H1 (cell line): ENCODE results near the gene PRKAR1B. TPM values are rescaled to one million over a fixed set of nuclear protein-coding genes. Genes with fewer than 3 reads are reported as not detected.
A peak's percentile ranks its signal among the peaks of the same experiment; 100 is the strongest.

ENCODE experiments used
- CTCF ChIA-PET: fragments of 300-600 bp; sonication (Branson Sonifier 250); formaldehyde crosslinking; loops from one replicate; lab custom pipeline; 2021; ENCODE audit not compliant: partially characterized antibody; lab: Charles Lee
- POLR2A ChIA-PET: fragments of 300-600 bp; sonication (Branson Sonifier 250); formaldehyde crosslinking; loops from one replicate; lab custom pipeline; 2021; ENCODE audit warnings: inconsistent platforms; ENCODE audit not compliant: partially characterized antibody; lab: Charles Lee
- DNase-seq, 2 experiments: peaks; one replicate each; pipeline versions ENCODE4 v3.0.0 to v3.0.0-alpha.2; 2010 to 2022; ENCODE audit warnings: low spot score in 2 of 2, low read depth in 1 of 2, mixed read lengths in 1 of 2
- FAIRE-seq: peaks from 2 replicates; lab custom pipeline; 2011; peaks lifted over from hg19 to GRCh38; lab: Jason Lieb, UNC
- H2AFZ ChIP-seq: 2 replicates; pipeline ENCODE4 v1.8.1; 2012; ENCODE audit warnings: low read length, inconsistent platforms
- H2AK5ac ChIP-seq: 2 replicates; pipeline ENCODE4 v1.6.1; 2013; ENCODE audit warnings: low read depth, low read length
- H2BK120ac ChIP-seq: replicated peaks from 2 replicates; pipeline ENCODE3; 2013; ENCODE audit warnings: low read depth, low read length, inconsistent platforms
- H2BK12ac ChIP-seq: 2 replicates; pipeline ENCODE4 v1.6.1; 2013; ENCODE audit warnings: low read depth, low read length
- H2BK15ac ChIP-seq: 2 replicates; pipeline ENCODE4 v1.6.1; 2013; ENCODE audit warnings: low read length
- H2BK20ac ChIP-seq: 2 replicates; pipeline ENCODE4 v1.6.1; 2013; ENCODE audit warnings: low read length
- H2BK5ac ChIP-seq: 2 replicates; pipeline ENCODE4 v1.6.1; 2013; ENCODE audit warnings: low read depth, low read length
- H3K14ac ChIP-seq: 2 replicates; pipeline ENCODE4 v1.6.1; 2013; ENCODE audit warnings: inconsistent platforms; ENCODE audit not compliant: insufficient read length
- H3K18ac ChIP-seq: 2 replicates; pipeline ENCODE4 v1.6.1; 2013; ENCODE audit warnings: low read length; ENCODE audit errors: extremely low read depth
- H3K23ac ChIP-seq: 2 replicates; pipeline ENCODE4 v1.6.1; 2013; ENCODE audit warnings: inconsistent platforms; ENCODE audit not compliant: insufficient read length
- H3K23me2 ChIP-seq: 2 replicates; pipeline ENCODE4 v1.6.1; 2013; ENCODE audit warnings: low read depth, low read length
- H3K27ac ChIP-seq: 2 replicates; pipeline ENCODE4 v1.6.1; 2011; ENCODE audit warnings: low read depth, low read length, inconsistent platforms
- H3K27me3 ChIP-seq, 4 experiments: replicated peaks in 1 of 4; 1 replicate in 1 of 4; 2 replicates in 3 of 4; pipeline versions ENCODE4 v1.6.1 to v1.8.1; 2011 to 2013; ENCODE audit warnings: low read length in 3 of 4, mild to moderate bottlenecking in 3 of 4, inconsistent platforms in 2 of 4, mixed read lengths in 2 of 4, moderate library complexity in 1 of 4; ENCODE audit not compliant: control insufficient read depth in 3 of 4, insufficient read depth in 3 of 4; ENCODE audit errors: extremely low read depth in 1 of 4
- H3K36me3 ChIP-seq, 4 experiments: 2 replicates each; pipeline versions ENCODE4 v1.6.1 to v1.8.1; 2011 to 2013; ENCODE audit warnings: mild to moderate bottlenecking in 4 of 4, low read length in 3 of 4, moderate library complexity in 2 of 4, control low read depth in 1 of 4, inconsistent platforms in 1 of 4; ENCODE audit not compliant: insufficient read depth in 4 of 4, control insufficient read depth in 2 of 4
- H3K4ac ChIP-seq: replicated peaks from 2 replicates; pipeline ENCODE3; 2013; ENCODE audit warnings: low read length, low read depth, mixed read lengths, inconsistent platforms; ENCODE audit not compliant: insufficient read length
- H3K4me1 ChIP-seq, 4 experiments: replicated peaks in 1 of 4; 1 replicate in 1 of 4; 2 replicates in 3 of 4; pipeline versions ENCODE4 v1.6.1 to v1.8.1; 2011 to 2013; ENCODE audit warnings: low read length in 3 of 4, inconsistent platforms in 2 of 4, mixed read lengths in 1 of 4; ENCODE audit not compliant: insufficient read depth in 4 of 4, control insufficient read depth in 3 of 4
- H3K4me2 ChIP-seq, 2 experiments: 2 replicates each; pipeline versions ENCODE4 v1.6.1 to v1.8.1; 2011 to 2013; ENCODE audit warnings: low read depth in 2 of 2, low read length in 2 of 2, control low read depth in 1 of 2, inconsistent platforms in 1 of 2, mild to moderate bottlenecking in 1 of 2; ENCODE audit not compliant: insufficient read depth in 1 of 2
- H3K4me3 ChIP-seq, 4 experiments: fragments of 200-600, 300-600 bp in 1 of 4; sonication (generic), shearing (Covaris generic), sonication (Bioruptor Twin) in 1 of 4; 2 replicates each; pipeline versions ENCODE4 v1.5.1 to v1.8.1; 2011 to 2016; ENCODE audit warnings: low read length in 4 of 4, low read depth in 3 of 4, control low read depth in 2 of 4, inconsistent platforms in 2 of 4, mild to moderate bottlenecking in 2 of 4, mixed read lengths in 1 of 4, moderate library complexity in 1 of 4; ENCODE audit not compliant: insufficient read depth in 2 of 4; ENCODE audit errors: extremely low read depth in 1 of 4
- H3K56ac ChIP-seq: replicated peaks from 2 replicates; pipeline ENCODE3; 2013; ENCODE audit warnings: low read depth, mild to moderate bottlenecking, mixed read lengths, low read length, inconsistent platforms; ENCODE audit not compliant: insufficient read length
- H3K79me1 ChIP-seq: 2 replicates; pipeline ENCODE4 v1.6.1; 2013; ENCODE audit warnings: low read depth, low read length, control low read depth
- H3K79me2 ChIP-seq, 2 experiments: 2 replicates each; pipeline versions ENCODE4 v1.6.1 to v1.8.1; 2012 to 2013; ENCODE audit warnings: low read length in 2 of 2, mild to moderate bottlenecking in 2 of 2, inconsistent platforms in 1 of 2; ENCODE audit not compliant: insufficient read depth in 2 of 2, control insufficient read depth in 1 of 2
- H3K9ac ChIP-seq, 4 experiments: replicated peaks in 1 of 4; 1 replicate in 1 of 4; 2 replicates in 3 of 4; pipeline versions ENCODE4 v1.6.1 to v1.8.1; 2011 to 2013; ENCODE audit warnings: low read depth in 3 of 4, low read length in 3 of 4, control low read depth in 2 of 4, mild to moderate bottlenecking in 2 of 4, moderate library complexity in 2 of 4, inconsistent platforms in 1 of 4; ENCODE audit errors: extremely low read depth in 1 of 4
- H3K9me3 ChIP-seq, 2 experiments: 2 replicates each; pipeline versions ENCODE4 v1.6.1 to v1.8.1; 2012 to 2013; ENCODE audit warnings: mild to moderate bottlenecking in 2 of 2, moderate library complexity in 2 of 2, control low read depth in 1 of 2, inconsistent platforms in 1 of 2, low read depth in 1 of 2, low read length in 1 of 2, mixed read lengths in 1 of 2; ENCODE audit not compliant: insufficient read depth in 2 of 2
- H4K20me1 ChIP-seq, 2 experiments: replicated peaks in 1 of 2; 2 replicates each; pipeline versions ENCODE3 to v1.8.1; 2011 to 2013; ENCODE audit warnings: inconsistent platforms in 2 of 2, low read length in 2 of 2, mild to moderate bottlenecking in 1 of 2; ENCODE audit not compliant: insufficient read depth in 2 of 2, control insufficient read depth in 1 of 2
- H4K5ac ChIP-seq: 2 replicates; pipeline ENCODE4 v1.6.1; 2013; ENCODE audit warnings: low read length, low read depth, mixed read lengths, inconsistent platforms; ENCODE audit not compliant: insufficient read length
- H4K8ac ChIP-seq: 2 replicates; pipeline ENCODE4 v1.8.0; 2013; ENCODE audit warnings: mild to moderate bottlenecking, moderate library complexity, low read length, inconsistent platforms; ENCODE audit not compliant: insufficient read depth; ENCODE audit errors: extremely low read depth
- H4K91ac ChIP-seq: replicated peaks from 2 replicates; pipeline ENCODE3; 2013; ENCODE audit warnings: low read length, mixed read lengths, inconsistent platforms; ENCODE audit not compliant: insufficient read length
- BCL11A ChIP-seq, 2 experiments: IDR thresholded peaks; one replicate each; pipeline ENCODE4 v1.6.1; 2011; ENCODE audit warnings: low read depth in 2 of 2, low read length in 2 of 2, mild to moderate bottlenecking in 2 of 2
- CBX5 ChIP-seq: fragments of 300-800, 300-1000 bp; sonication (generic); IDR thresholded peaks from 2 replicates; pipeline ENCODE4 v1.7.1; 2016; ENCODE audit warnings: antibody characterized with exemption, low read length, low read depth
- EGR1 ChIP-seq: IDR thresholded peaks from 2 replicates; pipeline ENCODE4 v1.6.1; 2011; ENCODE audit warnings: low read depth, low read length, borderline replicate concordance
- JUN ChIP-seq: IDR thresholded peaks from 2 replicates; pipeline ENCODE4 v1.6.1; 2011; ENCODE audit warnings: low read depth, mild to moderate bottlenecking, improper control_type of control experiment, low read length
- JUND ChIP-seq: IDR thresholded peaks from 2 replicates; pipeline ENCODE4 v1.6.1; 2011; ENCODE audit warnings: mild to moderate bottlenecking, improper control_type of control experiment, low read length
- KDM1A ChIP-seq: fragments of 200-600, 300-600 bp; sonication (generic); IDR thresholded peaks from 2 replicates; pipeline ENCODE4 v1.7.1; 2016; ENCODE audit warnings: mild to moderate bottlenecking, low read length, borderline replicate concordance
- MAFK ChIP-seq: IDR thresholded peaks from 2 replicates; pipeline ENCODE4 v1.6.1; 2012; ENCODE audit warnings: low read depth, mild to moderate bottlenecking, improper control_type of control experiment, low read length
- NANOG ChIP-seq: IDR thresholded peaks from 2 replicates; pipeline ENCODE4 v1.6.1; 2011; ENCODE audit warnings: low read length, low read depth, mild to moderate bottlenecking, inconsistent platforms; ENCODE audit not compliant: insufficient read depth, poor library complexity, severe bottlenecking
- POLR2A ChIP-seq, 2 experiments: IDR thresholded peaks; 1 replicate in 1 of 2; 2 replicates in 1 of 2; pipeline ENCODE4 v1.6.1; 2011; ENCODE audit warnings: low read depth in 2 of 2, low read length in 2 of 2, mild to moderate bottlenecking in 2 of 2; ENCODE audit errors: control extremely low read depth in 1 of 2
- POLR2AphosphoS5 ChIP-seq: IDR thresholded peaks from 2 replicates; pipeline ENCODE4 v1.6.1; 2011; ENCODE audit warnings: low read depth, low read length
- RBBP5 ChIP-seq: IDR thresholded peaks from 2 replicates; pipeline ENCODE4 v1.7.1; 2012; ENCODE audit warnings: low read depth, mild to moderate bottlenecking, inconsistent platforms, low read length, moderate library complexity, borderline replicate concordance
- RFX5 ChIP-seq: IDR thresholded peaks from 2 replicates; pipeline ENCODE4 v1.6.1; 2011; ENCODE audit warnings: low read depth, low read length, improper control_type of control experiment, borderline replicate concordance
- SP1 ChIP-seq: IDR thresholded peaks from 2 replicates; pipeline ENCODE4 v1.6.1; 2011; ENCODE audit warnings: low read depth, low read length
- TAF7 ChIP-seq: optimal IDR thresholded peaks from 2 replicates; pipeline ENCODE3; 2011; ENCODE audit warnings: low read depth, mild to moderate bottlenecking, inconsistent platforms, low read length, moderate library complexity, borderline replicate concordance
- WGBS, 2 experiments: shearing (Covaris generic) in 1 of 2; methylation state at CpG; one replicate each; pipeline versions ENCODE4 v1.1.6 to v1.1.7; 2013 to 2015; ENCODE audit warnings: low lambda C conversion rate in 2 of 2, mixed read lengths in 2 of 2, inconsistent platforms in 1 of 2, low coverage in 1 of 2, missing lambda C conversion rate in 1 of 2; ENCODE audit not compliant: insufficient replicate concordance in 2 of 2, insufficient coverage in 1 of 2, insufficient read length in 1 of 2; ENCODE audit errors: extremely low coverage in 1 of 2, missing lambda C conversion rate in 1 of 2; 5-methylcytosine and 5-hydroxymethylcytosine counted together
- polyA plus RNA-seq, 7 experiments: library from polyadenylated mRNA; depleted of rRNA in 3 of 7; stranded (reverse) in 5 of 7; unstranded in 2 of 7; fragments of >200 nt in 5 of 7; fragments of 200-250 nt in 2 of 7; gene quantifications; 1 replicate in 5 of 7; 2 replicates in 1 of 7; 4 replicates in 1 of 7; pipeline versions ENCODE4 v1.2.1 to v1.2.3, GENCODE V29; 2011 to 2013; ENCODE audit warnings: missing spikeins in 2 of 7, mixed read lengths in 2 of 7
- total RNA-seq: library from RNA; stranded (reverse); fragmentation: NEBNext Ultra II Directional; extraction: Animal tissue kit (Norgen Biotek cat#: 25700); gene quantifications from 2 replicates; pipeline ENCODE4 v1.2.1, GENCODE V29; 2021
- TF ChIP-seq, protein P1 (sequence below): IDR thresholded peaks from 2 replicates; pipeline ENCODE4 v1.6.1; 2011; ENCODE audit warnings: low read depth, mild to moderate bottlenecking, low read length; ENCODE audit not compliant: insufficient read depth

The PRKAR1B gene
- total and polyA plus RNA-seq, 2 of the 8 experiments (the other 6 are each of a cell fraction or from before 2014, with no cell fraction given), result 12.3 to 55.7 TPM

DNA sequence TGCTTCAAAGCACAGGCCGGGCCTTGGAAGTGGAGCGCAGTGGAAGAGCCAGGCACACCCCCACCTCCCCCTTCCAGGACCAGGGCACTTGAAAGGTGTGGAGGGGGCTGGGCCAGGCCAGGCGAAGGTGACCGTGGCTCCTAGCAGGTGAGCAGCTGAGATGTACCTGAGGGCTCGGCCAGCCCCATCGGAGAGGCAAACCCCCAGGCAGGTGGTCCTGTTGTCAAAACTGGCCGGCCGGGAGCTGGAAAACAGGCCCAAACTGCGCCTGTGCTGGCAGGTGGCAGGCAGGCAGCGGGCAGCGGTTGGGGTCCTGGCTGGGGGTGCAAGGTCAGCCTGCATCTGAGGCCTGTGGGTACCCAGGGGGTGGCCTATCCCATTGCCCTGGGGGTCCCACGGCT is 97.0 kb downstream of the PRKAR1B start:
- no peak for FAIRE-seq
- no peak overlapping the region for H3K18ac ChIP-seq
- H2AK5ac ChIP-seq, result no peak overlapping the region
- H3K23ac ChIP-seq, result no peak overlapping the region
- no peak overlapping the region for H3K56ac ChIP-seq
- H4K20me1 ChIP-seq, result no peaks in the 10 kb centered on the region
- no peak overlapping the region for H2BK15ac ChIP-seq
- no peak overlapping the region for H4K91ac ChIP-seq
- no peak overlapping the region for H2AFZ ChIP-seq
- ChIA-PET CTCF (interaction anchor here (2.1 kb wide), 1 partner anchor 143 kb away, joined by 4 read pairs; no protein-coding TSS in a partner anchor), POLR2A (no interaction called here)
- H3K9me3 ChIP-seq, result peaks cover 0 to 4% of the 10 kb centered on the region in 2 experiments; a peak in 2 of 4 replicates
- no peak overlapping the region for H3K9ac ChIP-seq
- no peak overlapping the region for H3K4ac ChIP-seq
- no peak overlapping the region for H2BK20ac ChIP-seq
- H2BK5ac ChIP-seq, result no peak overlapping the region
- DNase-seq, result no peak
- H3K14ac ChIP-seq, result no peak overlapping the region
- WGBS, 2 experiments, result 95% methylated on average over 12 of the region's 12 CpGs; no CpG with 5 or more reads in 1 of the 2 experiments
- no peaks in the 10 kb centered on the region for H3K27me3 ChIP-seq
- H3K4me1 ChIP-seq, result no peaks in the 10 kb centered on the region
- H4K5ac ChIP-seq, result no peak overlapping the region
- H2BK12ac ChIP-seq, result no peak overlapping the region
- H3K79me2 ChIP-seq, result peaks cover 0 to 2% of the 10 kb centered on the region in 2 experiments; a peak in 1 of 4 replicates
- H2BK120ac ChIP-seq, result no peak overlapping the region
- H3K4me3 ChIP-seq, result no peak overlapping the region
- no peak overlapping the region for H3K27ac ChIP-seq
- no peaks in the 10 kb centered on the region for H3K23me2 ChIP-seq
- no peaks in the 10 kb centered on the region for H3K79me1 ChIP-seq
- H4K8ac ChIP-seq, result 0 out of 2 replicates have a peak overlapping the region, but pooled peaks have one; percentile 68
- no peak overlapping the region for H3K4me2 ChIP-seq
- no peaks in the 10 kb centered on the region for H3K36me3 ChIP-seq
- TF ChIP-seq NANOG (no peak), POLR2A (IDR thresholded peaks at IDR 0.05; ENCODE audit: control extremely low read depth in 1 of 2, low read depth in 2 of 2, low read length in 2 of 2) (no peak), KDM1A (no peak), CBX5 (no peak), EGR1 (no peak), BCL11A (IDR thresholded peaks at IDR 0.05; ENCODE audit: low read depth in 2 of 2, low read length in 2 of 2) (no peak), JUN (no peak), POLR2AphosphoS5 (no peak), RBBP5 (no peak), MAFK (no peak), TAF7 (no peak), RFX5 (no peak), JUND (no peak), SP1 (no peak)
- TF ChIP-seq, protein P1, sequence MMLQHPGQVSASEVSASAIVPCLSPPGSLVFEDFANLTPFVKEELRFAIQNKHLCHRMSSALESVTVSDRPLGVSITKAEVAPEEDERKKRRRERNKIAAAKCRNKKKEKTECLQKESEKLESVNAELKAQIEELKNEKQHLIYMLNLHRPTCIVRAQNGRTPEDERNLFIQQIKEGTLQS, result no peak
